Activated gamma-delta T cell (primary cell): ENCODE measurements around the gene OLIG1.

ENCODE experiments used
- DNase-seq: peaks from one replicate; lab custom pipeline; 2025; lab: John Stamatoyannopoulos, UW

Gene OLIG1

DNA sequence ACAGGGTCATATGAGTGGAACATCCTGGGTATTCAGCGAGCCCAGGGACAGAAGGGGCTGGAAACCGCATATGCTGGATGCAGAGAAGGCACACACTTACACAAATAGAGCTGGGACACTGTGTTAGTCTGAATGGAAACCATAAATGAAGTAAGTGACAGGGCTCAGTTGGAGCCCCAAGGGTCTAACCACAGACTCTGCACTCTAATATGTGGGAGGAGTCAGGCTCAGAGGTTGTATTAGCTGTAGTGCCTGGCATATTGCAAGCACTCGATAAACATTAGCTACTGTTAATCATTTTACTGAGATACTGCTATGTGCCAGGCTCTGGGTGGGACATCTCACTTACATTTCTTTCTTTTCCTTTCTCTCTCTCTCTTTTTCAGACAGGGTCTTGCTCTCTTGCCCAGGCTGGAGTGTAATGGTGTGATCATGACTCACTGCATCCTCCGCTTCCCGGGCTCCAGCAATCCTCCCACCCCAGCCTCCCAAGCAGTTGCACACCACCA, 6.5 kb upstream of the OLIG1 start:
- DNase-seq, result no peak

DNA sequence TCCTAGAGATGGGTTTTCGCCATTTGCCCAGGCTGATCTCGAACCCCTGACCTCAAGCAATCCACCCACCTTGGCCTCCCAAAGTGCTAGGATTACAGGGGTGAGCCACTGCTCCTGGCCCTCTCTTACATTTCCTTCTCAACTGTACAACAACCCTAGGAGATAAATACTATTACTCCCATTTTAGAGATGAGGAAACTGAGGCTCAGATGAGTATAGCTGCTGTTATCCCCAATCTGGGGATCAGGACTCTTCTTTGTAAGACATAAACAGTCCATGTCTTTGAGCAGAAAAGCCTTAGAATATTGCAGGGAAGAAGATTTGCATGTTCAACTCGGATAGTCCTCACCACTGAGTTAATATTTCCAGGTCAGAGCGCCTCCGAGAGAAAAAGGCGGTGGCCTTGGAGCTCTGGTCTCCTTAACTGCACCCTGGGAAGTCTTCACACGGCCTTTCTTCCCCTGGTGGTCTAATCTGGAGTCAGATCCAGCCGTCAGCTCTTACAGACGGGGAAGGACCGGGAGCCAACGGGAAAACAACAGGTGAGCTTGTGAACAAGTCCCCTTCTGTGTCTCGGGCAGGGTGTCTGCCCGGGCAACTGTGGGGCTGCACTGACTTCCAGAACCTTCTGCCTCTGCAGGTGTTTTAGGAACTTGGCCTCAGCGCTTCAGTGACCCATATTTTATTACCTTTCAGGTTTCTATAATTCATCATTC, 5.9 kb upstream of the OLIG1 start:
- no peak for DNase-seq

DNA sequence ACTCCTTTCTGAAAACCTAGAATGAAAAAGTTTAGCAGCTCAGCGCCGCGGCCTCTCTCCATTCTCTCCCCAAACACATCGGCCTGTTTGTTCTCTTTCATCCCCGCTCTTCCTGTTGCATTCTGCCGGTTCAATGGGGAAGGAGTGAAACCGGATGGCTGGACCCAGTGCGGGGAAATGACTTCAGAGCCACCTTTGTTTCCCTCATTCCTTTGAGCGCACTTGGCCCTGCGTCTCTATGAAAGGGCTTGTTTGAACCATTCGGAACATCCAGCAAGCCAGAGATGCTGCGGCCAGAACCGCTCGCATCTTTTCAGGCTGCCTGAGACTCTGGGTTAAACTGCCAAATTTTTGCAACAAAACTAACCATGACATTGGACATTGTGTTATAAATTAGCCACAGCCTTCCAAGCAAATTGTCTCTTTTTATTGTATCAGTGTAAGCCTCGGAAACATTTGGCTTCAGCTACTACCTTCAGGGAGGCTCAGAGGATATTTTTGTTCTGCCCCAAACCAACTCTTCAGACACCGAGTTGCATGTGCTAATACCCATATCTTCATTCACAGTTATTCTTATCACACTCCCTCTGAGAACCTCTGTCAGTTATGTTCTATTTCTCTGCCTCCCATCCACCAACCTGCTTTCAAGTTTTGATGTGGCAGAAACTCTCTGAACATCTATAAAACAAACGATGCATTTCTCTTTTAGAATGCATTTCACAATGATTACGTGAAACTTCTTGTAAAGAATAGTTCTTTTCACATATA, 5.1 kb upstream of the OLIG1 start:
- no peak for DNase-seq

DNA sequence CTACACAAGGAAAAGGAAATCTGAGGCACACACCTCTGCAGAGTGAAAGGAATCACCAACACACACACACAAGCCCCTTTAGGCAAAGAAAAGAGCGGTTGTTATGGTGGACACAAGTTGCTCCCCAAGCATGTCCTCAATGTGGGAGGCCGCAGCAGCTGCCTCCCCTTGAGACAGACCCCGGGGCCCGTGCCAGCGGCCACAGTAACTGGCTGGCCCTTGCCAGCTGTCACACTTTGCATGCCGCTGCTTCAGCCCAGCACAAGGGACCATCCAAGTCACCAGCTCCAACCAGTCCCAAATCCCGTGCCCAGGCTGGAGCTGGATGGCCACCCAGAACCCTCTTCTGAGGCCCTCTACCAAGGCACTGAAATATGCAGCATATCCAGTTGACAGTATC, 2.9 kb upstream of the OLIG1 start:
- no peak for DNase-seq

DNA sequence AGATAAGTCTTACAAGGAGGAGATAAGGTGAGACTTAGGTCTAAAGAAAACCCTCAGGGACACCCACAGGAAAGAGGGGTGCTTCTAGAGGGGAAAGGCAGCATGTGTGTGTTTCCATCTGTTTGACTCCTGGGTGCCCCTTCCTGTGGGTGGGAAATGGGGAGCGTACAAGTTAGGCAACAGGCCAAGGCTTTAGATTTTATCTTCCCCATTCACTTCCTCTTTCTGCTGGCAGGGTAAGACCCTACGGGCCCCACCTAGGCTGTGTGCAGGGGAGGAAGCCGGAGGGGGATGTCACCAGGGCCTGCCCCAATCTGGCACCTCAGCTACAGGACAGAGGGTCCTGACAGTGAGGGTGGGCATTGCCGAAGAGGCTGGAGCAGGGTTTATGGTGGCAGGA, 2.5 kb upstream of the OLIG1 start:
- no peak for DNase-seq

DNA sequence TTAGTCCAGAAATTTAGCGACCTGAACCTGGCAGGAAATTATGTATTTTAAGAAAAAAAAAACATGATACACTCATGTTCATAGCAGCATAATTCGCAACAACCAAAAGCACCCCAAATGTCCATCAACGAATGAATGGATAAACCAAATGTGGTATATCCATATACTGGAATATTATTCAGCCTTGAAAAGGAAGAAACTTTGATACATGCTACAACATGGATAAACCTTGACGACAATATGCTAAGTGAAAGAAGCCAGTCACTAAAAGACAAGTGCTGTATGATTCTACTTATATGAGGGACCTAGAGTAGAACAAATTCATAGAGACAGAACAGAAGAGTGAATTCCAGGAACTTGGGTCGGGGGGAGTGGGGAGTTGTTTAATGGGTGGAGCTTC, 698 bp upstream of the OLIG1 start:
- no peak for DNase-seq

DNA sequence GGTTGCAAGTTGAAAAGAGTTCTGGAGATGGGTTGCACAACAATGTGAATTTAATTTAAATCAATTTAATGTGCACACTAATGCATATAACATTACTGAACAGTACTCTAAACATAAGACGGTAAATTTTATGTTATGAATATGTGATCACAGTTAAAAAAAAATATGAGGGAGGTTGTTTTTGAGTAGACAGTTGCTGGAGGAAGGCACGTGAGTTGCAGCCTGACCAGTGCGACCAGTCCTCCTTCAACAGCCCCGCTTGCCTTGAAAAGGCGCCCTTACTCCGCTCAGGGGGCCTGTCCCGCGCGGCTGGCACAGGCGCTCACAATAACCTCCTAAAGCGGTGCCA, 322 bp upstream of the OLIG1 start:
- no peak for DNase-seq

DNA sequence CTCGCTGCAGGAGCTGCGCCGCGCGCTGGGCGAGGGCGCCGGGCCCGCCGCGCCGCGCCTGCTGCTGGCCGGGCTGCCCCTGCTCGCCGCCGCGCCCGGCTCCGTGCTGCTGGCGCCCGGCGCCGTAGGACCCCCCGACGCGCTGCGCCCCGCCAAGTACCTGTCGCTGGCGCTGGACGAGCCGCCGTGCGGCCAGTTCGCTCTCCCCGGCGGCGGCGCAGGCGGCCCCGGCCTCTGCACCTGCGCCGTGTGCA, 730 bp downstream of the OLIG1 start:
- DNase-seq, result no peak

DNA sequence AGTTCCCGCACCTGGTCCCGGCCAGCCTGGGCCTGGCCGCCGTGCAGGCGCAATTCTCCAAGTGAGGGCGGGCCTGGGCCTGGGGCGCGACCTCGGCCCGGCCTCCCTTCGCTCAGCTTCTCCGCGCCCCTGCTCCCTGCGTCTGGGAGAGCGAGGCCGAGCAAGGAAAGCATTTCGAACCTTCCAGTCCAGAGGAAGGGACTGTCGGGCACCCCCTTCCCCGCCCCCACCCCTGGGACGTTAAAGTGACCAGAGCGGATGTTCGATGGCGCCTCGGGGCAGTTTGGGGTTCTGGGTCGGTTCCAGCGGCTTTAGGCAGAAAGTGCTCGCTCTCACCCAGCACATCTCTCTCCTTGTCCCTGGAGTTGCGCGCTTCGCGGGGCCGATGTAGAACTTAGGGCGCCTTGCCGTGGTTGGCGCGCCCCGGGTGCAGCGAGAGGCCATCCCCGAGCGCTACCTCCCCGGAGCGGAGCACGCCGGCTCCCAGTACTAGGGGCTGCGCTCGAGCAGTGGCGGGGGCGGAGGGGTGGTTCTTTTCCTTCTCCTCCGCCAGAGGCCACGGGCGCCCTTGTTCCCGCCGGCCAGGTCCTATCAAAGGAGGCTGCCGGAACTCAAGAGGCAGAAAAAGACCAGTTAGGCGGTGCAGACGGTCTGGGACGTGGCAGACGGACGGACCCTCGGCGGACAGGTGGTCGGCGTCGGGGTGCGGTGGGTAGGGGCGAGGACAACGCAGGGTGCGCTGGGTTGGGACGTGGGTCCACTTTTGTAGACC, 1.2 kb downstream of the OLIG1 start:
- DNase-seq, result no peak

DNA sequence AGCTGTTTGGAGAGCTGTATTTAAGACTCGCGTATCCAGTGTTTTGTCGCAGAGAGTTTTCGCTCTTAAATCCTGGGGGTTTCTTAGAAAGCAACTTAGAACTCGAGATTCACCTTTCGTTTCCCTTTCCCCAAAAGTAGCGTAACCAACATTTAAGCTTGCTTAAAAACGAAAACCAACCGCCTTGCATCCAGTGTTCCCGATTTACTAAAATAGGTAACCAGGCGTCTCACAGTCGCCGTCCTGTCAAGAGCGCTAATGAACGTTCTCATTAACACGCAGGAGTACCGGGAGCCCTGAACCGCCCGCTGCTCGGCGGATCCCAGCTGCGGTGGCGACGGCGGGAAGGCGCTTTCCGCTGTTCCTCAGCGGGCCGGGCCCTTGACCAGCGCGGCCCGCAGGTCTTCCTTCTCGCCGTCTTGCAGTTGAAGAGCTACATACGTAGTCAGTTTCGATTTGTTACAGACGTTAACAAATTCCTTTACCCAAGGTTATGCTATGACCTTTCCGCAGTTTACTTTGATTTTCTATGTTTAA, 1.9 kb downstream of the OLIG1 start:
- DNase-seq, result no peak

DNA sequence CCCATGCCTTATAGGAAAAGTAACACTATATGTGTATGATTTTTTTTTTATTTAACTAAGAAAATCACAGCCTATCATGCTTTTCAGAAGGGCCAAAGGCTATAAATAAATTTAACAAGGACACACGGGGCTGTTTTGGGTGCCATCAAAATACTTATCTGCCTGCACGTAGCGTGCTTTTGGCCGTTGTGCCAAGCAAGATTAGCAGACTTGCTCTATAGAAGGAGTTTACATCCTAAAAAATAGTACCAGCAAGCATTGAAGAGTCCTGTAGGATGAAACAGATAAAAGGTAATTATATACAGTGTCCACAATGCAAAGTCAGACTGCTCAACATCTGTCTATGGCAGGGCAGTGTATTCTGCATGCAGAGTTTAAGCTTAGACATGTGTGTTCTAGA, 3.7 kb downstream of the OLIG1 start:
- no peak for DNase-seq

DNA sequence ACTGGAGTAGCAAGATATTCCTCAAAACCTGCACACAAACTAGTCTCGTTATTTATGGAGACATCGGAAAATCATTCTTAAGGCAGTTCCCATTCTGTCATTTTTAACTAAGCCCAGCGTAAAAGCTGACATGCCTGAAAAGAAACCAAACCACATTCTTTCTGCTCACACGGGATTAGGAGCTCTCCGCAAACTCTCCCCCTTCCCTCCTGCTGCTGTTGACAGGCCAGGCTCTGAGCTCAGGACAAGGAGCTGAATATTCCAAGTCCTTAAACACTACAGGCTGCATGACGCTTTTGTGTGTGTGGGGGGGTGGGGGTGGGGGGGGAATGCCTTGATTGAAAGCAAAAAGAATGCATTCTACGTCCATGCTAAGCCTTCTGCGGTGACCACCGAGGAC, 5.2 kb downstream of the OLIG1 start:
- no peak for DNase-seq

DNA sequence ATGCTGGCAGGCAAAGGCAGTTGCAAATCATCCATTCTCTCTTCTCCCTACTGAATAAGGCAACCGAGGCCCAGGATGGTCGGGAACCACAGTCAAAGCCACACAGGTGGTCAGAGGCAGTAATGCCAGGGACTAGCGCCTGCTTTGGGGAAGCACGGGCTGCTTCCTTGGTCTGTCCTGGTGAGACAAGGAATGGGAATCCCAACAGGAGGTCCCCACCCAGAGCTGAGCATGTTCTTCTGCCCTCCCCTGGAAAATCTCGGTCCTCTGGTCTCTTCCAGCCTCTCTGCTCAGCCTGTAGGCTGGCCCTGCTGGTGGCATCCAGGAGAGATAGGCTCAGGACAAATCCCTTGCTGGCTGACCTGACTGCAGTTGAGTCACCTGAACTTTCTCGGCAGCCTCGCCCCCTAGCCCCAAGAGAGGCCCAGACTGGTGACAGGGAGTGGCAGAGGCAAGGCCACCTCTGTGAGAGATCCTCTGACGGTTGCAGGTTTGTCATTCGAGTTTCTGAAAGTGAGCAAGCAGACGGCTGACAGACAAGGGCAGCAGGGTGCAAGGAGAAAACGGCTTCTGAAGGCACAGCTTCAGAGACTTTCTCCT, 5.8 kb downstream of the OLIG1 start:
- no peak for DNase-seq

DNA sequence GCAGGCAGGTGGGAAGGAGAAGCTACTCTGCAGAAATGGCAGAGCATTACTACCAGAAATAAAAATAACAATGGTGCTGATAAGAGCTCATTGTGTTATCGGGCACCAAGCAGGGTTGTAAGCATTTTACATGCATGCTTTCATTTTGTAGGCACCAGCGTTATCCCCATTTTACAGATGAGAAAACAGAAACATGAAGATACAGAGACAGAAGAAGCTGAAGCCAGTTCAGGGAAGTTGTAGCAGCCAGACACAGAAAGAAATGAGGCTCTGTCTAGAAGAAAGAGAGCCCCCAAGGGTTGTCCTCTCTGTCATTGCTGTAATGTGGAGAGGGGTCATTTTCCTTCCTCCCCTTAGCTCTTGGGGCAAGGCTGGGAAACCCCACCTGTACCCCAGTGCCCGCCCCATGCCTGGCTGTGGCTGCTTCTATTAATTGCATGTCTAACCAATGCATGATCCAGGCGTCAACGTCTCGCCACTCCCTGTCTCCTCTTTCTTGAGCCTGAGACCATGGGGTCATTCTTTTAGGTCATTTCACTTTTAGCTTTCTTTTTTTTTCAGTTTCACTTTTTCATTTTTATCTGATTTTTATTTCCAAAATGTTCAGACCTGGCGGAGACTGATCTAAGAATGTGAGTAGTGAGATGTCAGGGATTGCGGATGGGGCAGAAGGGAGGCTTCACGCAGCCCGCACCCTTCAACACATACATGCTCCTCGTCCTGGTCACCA, 6.8 kb downstream of the OLIG1 start:
- no peak for DNase-seq

DNA sequence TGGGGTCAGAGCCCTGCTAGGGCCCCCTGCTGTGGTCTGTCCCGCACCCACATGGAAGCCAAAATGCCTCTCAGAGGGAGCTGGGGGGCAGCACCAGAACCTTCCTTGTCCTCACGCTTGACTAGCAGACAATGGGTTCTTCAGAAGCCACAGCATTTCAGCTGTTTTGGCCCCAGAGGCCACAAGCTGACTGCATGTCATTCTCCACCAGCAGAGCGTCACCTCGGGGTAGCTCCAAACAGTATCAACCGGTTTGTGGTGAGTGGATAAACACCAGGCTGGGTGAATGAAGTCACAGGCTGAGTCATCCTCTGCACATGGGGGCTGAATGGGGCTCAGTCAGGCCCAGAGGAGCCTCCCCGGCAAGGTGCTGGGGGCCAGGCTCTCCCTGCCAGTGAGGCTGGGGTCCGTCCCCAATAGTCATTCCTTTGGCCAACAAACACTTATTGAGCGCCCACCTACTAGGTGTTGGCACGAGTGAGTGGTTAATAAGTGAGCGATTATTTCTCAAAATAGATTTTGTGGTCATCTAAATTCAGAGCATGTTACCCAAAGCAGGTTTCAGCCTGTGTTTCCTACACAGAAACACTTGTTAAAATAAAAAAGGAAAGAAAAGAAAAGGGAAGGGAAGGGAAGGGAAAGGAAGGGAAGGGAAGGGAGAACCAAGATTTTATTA, 9.1 kb downstream of the OLIG1 start:
- DNase-seq, result no peak

DNA sequence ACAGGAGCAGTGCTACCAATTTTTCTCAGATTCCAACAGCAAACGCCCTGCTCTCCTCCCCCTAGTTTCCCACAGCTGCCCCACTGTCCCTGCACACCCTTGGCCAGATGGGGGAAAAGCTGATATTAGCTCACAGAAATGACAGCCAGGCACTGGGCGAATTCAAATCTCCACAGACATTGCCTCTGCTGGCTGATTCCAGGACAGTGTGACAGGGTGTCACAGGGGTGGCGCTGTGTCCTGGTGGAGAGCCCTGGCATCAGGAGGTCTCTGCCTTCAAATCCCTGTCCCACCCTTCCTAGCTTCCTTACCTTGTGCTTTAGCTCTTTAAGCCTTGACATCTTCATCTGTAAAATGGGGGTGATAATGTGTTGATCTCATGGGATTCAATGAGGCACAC, 10.4 kb downstream of the OLIG1 start:
- no peak for DNase-seq

DNA sequence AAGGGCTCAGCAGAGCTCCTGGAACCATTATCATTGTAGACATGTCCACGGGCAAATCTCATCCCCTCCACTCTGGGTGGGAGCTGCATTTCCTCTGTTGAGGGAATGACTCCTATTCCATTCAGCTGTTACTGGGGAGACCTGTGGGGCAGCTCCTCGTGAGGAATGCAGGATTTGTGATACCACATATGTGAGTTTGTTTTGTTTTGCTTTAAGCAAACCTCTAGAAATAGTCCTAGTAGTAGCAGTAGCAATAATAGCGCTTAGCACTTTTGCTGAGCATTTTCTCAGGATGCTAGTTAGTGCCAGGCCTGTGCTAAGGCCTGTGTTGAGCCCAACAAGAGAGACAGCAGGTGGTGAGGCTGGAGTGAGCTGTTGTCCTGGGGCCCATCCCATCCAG, 10.8 kb downstream of the OLIG1 start:
- DNase-seq, result no peak

DNA sequence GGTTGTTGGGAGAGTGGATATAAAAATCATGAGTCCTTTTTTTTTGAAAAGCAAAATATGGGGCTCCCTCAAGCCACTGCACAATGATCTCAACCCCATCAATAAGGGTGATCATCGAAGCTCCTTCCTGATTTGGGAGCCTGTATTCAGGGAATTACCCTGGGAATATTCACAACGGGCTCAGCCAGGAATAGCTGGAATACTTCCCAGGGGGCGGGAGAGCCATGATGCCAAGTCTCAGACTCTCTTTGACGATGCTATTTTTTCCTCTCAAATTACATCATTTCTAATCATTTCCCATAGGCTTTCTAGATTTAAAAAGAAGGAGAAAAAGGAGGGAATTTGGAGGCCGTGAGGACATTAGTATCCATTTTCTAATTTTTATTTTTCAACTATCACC, 18.4 kb downstream of the OLIG1 start:
- no peak for DNase-seq

DNA sequence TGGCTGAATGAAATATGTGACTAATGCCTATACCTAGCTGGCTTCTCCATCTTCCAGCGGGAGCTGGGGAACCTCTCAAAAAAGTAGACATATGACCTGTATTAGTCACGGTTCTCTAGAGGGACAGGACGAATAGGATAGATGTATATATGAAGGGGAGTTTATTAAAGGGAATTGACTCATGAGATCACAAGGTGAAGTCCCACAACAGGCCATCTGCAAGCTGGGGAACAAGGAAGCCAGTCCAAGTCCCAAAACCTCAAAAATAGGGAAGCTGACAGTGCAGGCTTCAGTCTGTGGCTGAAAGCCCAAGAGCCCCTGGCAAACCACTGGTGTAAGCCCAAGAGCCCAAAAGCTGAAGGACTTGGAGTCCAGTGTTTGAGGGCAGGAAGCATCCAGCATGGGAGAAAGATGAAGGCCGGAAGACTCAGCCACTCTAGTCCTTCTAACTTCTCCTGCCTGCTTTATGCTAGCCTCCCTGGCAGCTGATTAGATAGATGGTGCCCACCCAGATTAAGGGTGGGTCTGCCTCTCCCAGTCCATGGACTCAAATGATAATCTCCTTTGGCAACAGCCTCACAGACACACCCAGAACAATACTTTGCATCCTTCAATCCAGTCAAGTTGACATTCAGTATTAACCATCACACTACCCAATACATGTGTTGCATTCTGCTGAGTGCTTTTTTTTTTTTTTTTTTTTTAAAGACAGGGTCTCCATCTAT, 19.6 kb downstream of the OLIG1 start:
- DNase-seq, result no peak

DNA sequence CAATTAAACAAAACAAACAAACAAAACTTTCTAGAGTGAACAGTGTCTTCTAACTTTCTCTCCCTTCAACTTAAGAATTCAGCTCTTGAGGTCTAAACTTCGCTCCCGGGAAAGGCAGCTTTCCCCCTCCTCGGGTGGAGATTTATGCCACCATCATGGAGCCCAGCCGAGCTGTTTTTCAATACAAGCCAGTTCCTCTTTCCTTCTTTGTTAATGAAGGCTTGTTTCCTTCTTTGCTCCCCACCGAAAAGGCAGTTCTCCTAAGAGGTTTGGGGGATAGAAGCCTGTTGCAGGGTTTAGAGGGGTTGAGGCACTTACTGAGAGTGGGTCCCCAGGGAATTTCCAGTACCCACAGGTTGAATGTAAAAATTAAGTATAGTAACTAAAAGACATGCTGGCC, 26.5 kb downstream of the OLIG1 start:
- DNase-seq, result no peak

DNA sequence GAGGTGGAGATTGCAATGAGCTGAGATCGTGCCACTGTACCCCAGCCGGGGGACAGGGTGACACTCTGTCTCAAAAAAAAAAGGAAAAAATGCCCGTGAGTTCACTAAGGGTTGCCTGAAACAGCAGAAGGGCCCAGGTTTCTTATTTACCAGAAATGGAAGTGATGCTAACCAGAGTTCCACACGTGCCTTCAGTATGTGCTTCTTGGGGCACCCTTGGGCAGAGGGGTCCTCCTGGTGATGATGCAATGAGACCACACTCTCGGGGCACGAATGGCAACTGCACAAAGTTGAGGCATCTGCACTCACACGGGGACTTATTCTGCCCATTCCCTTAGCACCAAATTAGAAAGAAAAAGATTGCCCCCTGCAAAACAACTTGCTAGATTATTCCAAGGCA, 29.2 kb downstream of the OLIG1 start:
- DNase-seq, result no peak
